Hematopoietic multipotent progenitor cell treated with erythropoietin and hydrocortisone succinate and interleukin-3 and kit ligand, for 15 days (in vitro differentiated cells): ENCODE results near the gene RABGAP1L.
"Not testable (repeated sequence)": the region's sequence is repeated elsewhere in the genome, so short reads cannot be mapped to it uniquely, and the experiment has no call there.

Experiments
- DNase-seq: peaks from one replicate; pipeline ENCODE4 v3.0.0-alpha.2; 2015; ENCODE audit warnings: low spot score

Gene RABGAP1L

GRCh38 chr1:174815474-174815908 is 656.2 kb downstream of the RABGAP1L start:
- no peak for DNase-seq

GRCh38 chr1:174816621-174817020 is 657.3 kb downstream of the RABGAP1L start:
- not testable (repeated sequence) for DNase-seq

DNA sequence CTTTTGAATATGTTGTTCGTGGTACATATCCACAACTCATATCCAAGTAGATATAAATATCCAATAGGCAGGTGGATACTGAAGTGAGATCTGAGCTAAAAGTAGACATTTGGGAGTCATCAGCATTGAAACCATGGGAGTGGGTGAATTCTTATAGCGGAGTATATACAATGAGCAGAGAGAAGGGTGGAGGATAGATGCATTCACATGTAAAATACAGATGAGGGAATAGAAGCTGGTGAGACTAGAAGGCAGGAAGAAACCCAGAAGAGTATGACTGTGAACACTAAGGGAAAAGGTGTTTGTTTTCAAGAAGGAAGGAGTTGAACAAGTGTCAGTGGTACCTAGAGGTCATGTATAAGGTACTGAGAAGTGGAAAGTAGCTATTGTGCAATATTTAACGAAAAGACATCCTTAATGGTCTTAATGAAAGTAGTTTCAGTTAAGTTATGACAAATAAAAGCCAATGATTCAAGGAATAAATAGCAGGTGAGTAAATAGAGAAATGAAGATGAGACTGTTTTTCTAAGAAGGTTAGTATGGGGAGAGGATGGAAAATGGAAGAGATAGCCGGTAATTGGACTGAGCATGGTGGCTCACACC is 658.8 kb downstream of the RABGAP1L start:
- no peak for DNase-seq

DNA sequence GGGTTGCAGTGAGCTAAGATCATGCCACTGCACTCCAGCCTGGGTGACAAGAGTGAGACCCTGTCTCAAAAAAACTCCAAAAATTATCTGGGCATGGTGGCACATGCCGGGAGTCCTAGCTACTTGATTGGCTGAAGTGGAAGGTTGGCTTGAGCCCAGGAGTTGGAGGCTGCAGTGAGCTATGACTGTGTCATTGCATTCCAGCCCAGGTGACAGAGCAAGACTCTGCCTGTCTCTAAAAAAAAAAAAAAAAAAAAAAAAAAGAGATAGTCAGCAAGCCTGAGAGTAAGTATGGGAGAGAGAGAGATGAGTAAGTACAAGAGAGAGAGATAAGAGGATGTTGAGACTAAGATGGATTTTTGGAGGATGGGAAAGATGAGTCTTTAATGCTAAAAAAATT is 659.6 kb downstream of the RABGAP1L start:
- DNase-seq, result no peak

GRCh38 chr1:174819596-174819995 is 660.3 kb downstream of the RABGAP1L start:
- DNase-seq, result no peak

DNA sequence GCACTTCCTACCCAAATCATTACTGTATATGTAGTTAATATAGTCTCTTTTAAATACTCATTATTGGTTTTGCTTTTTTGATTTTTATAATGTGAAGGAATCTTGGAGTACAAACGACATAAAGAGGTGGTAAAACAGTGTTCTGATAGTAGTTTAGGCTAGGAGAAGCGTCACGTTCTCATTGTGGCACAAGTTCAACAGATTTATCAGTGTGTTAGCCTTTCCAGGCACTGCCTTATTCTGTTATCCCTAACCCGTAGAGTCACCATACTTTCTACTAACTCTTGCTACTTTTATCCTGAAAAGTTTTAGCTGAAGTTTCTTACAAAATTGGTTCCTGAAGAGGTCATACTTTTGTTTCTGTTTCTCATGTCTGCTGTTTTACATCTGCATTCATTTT is 665.8 kb downstream of the RABGAP1L start:
- DNase-seq, result no peak

DNA sequence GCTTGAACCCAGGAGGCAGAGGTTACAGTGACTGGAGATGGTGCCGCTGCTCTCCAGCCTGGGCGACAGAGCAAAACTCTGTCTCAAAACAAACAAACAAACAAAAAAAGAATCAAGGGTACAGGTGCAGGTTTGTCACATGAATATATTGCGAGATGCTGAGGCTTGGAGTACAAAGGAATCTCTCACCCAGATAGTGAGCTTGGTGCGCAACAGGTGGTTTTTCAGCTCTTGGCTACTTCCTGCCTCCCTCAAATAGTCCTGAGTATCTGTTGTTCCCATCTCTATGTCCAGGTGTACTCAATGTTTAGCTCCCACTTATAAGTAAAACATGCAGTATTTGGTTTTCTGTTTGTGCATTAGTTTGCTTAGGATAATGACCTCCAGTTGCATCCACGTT is 666.5 kb downstream of the RABGAP1L start:
- no peak for DNase-seq

- no peak for DNase-seq
Observed at GRCh38 chr1:174828264-174828663, 668.9 kb downstream of the RABGAP1L start.

DNA sequence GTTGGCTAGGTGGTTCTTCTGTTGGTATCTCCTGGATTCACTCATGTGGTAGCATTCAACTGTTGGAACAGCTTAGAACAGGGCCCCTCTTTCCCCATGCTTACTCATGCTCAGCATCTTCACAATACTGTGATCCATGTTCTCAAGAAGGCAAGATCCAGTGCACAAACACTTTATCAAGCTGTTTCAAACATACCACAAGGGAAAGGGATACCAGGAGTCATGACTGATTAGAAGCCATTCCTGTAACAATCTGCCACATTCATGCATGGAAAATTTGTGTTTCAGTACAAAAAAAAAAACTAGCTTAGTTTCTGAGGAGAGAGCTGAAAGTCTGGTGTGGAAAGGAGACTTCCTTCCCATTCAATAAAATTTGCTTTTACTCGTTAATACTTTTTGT is 670.7 kb downstream of the RABGAP1L start:
- no peak for DNase-seq

GRCh38 chr1:174836543-174836942 is 677.2 kb downstream of the RABGAP1L start:
- DNase-seq, result no peak

DNA sequence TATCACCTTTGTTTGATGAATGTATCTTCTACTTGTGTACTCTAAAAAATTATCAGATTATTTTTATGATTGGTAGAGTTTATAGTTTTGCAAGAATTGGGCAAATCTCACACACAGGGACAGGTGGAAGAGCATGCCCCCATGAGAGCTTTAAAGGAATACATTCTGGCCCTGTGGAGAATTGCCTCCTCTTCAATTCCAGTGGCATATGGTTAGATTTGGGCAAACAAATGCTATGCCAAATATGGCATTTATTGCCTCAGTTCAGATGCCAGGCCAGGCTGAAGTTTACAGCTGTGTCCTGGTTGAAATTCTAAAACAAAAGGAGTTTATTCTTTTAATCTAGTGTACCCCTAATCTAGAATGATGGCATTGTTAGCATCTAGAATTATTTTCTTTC is 678.1 kb downstream of the RABGAP1L start:
- DNase-seq, result no peak

GRCh38 chr1:174839211-174839610 is 679.9 kb downstream of the RABGAP1L start:
- no peak for DNase-seq

GRCh38 chr1:174841747-174842146 is 682.4 kb downstream of the RABGAP1L start:
- DNase-seq, result no peak

GRCh38 chr1:174848593-174849560 is 689.6 kb downstream of the RABGAP1L start:
- DNase-seq, result not testable (repeated sequence)

GRCh38 chr1:174850726-174851125 is 691.4 kb downstream of the RABGAP1L start:
- no peak for DNase-seq

DNA sequence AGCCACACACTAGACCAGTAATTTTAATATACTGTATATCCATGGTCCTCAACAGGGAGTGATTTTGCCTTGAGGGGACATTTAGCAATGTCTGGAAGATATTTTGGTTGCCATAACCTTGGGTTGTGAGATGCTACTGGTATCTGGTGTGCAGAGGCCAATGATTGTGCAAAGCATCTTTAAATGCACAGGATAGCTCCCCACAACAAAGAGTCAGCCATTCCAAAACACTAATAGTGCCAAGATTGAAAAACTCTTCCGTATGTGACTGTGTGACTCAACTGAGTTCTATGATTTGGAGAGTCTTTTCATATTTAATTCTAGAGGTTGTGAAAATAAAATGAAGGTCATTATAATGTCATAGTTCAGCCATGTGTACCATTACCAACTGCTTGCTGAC is 699.0 kb downstream of the RABGAP1L start:
- no peak for DNase-seq

DNA sequence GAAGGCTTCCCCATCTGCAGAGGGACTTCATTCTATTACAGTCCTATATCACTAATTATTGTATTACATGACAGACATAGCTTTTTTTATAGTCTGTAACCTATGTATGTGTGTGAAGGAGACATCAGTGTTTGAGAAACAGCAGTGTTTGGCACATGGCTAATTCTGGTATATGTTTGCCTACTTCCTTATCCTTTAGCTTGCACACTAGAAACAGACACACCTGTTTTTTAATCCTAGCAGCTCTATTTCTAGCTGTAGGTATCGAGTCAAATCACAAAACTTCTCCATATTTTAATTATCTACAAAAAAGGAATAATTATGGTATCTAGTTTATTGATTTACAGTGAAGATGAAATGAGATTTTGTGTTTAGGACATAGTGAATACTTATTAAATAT is 711.0 kb downstream of the RABGAP1L start:
- DNase-seq, result no peak

GRCh38 chr1:174871886-174872285 is 712.6 kb downstream of the RABGAP1L start:
- DNase-seq, result no peak

GRCh38 chr1:174872615-174873058 is 713.3 kb downstream of the RABGAP1L start:
- no peak for DNase-seq

GRCh38 chr1:174874331-174875053 is 715.2 kb downstream of the RABGAP1L start:
- no peak for DNase-seq

GRCh38 chr1:174875306-174875705 is 716.0 kb downstream of the RABGAP1L start:
- DNase-seq, result no peak

DNA sequence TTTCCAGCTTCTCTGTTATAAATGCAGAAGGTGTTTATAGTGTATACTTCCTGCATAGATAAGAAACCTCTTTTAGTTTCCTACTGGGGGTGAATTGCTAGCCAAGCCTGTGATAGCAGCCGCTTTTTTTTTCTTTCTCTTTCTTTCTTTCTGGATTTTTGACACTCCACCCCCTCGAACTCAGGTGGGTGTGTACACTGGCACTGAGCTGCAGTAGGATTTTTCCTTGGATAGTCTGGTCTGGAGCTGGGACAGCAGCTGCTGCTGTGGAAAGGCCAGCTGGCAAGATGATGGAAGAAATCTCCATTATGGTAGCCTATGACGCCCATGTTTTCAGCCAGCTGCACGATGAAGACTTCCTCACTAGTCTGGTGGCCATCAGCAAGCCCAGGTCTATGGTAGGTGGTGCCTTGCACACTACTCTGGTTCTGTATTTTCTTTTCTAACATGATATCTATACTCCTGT is 717.9 kb downstream of the RABGAP1L start:
- DNase-seq, result no peak
